Measurements from ENCODE around the gene CXorf66. TPM values are rescaled to one million over a fixed set of nuclear protein-coding genes. Genes with fewer than 3 reads are reported as not detected.
"Not testable (repeated sequence)": the region's sequence is repeated elsewhere in the genome, so short reads cannot be mapped to it uniquely, and the experiment has no call there.

Gene CXorf66
- total and polyA plus RNA-seq, 9 of the 15 experiments (the other 6 are each of a cell fraction or from before 2014, with no cell fraction given): not detected

DNA sequence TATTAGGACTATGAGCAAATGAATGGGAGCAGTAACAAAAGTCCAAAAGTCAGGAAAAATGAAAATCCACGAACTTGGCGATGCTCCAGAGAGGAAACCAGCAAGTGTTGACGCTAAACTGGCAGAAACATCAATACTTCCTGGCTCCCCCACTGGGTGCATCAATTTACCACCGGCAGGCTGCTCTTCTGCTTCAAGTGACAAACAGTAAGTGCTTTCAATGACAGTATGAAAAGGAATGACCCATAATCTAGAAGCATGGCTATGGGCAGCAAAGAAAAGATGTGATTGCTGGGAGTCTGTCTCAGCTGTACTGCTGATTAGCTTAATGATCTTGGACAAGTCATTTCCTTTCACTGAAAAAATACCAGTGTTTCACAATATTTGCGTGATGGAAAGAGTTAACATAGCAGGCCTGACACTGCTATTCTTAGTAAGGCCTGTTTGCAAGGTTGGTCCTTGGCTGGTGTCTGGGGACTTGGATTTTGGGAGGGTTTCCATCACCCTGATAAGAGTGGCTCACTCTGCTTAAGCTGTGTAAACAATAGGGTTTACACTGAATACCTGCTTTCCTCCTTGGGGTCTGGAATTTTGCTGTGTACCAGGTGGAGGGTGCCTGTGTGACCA lies 41.1 kb downstream of the CXorf66 start:
- Histone ChIP-seq H3K27ac (ENCODE audit: extremely low read depth, low read depth, low read length) (no peak overlapping the region), H3K4me3 (no peak overlapping the region), H3K9me3 (replicated peaks; ENCODE audit: control insufficient read depth, insufficient read depth, low read depth, low read length) (no peaks in the 10 kb centered on the region), H3K36me3 (ENCODE audit: control insufficient read depth, insufficient read depth, low read length) (peaks cover 9% of the 10 kb centered on the region; the same call in 2 of the 3 replicates), H3K79me2 (ENCODE audit: control insufficient read depth, insufficient read depth, low read length) (peaks cover 67% of the 10 kb centered on the region), H3K4me2 (ENCODE audit: insufficient read depth, low read length) (no peak overlapping the region), H3K9me1 (ENCODE audit: control insufficient read depth, insufficient read depth, low read length) (no peaks in the 10 kb centered on the region), H3K4me1 (replicated peaks in 1 of 2; ENCODE audit: control insufficient read depth in 2 of 2, insufficient read depth in 2 of 2, low read length in 2 of 2) (peaks cover 0 to 2% of the 10 kb centered on the region in 2 experiments; a peak in 1 of 5 replicates), H4K20me1 (replicated peaks; ENCODE audit: control insufficient read depth, insufficient read depth, low read length) (peaks cover 3% of the 10 kb centered on the region), H3K9ac (ENCODE audit: insufficient read depth in 1 of 2, low read depth in 2 of 2, low read length in 2 of 2) (no peak overlapping the region), H3K27me3 (ENCODE audit: control insufficient read depth in 2 of 2, insufficient read depth in 2 of 2, low read length in 2 of 2) (no peaks in the 10 kb centered on the region), H2AFZ (ENCODE audit: low read depth, low read length) (no peak overlapping the region)
- no TSS peak for BruUV-seq (replicated peaks)
- ChIA-PET CTCF (ENCODE audit: low intra/inter-chr PET ratio) (no interaction called here), POLR2A (interaction anchor here (1.5 kb wide), 1 partner anchor 18 kb away, joined by 3 read pairs; no protein-coding TSS in a partner anchor)
- intact Hi-C loops (cut with micrococcal nuclease) (no loop called here), in situ Hi-C loops (cut with MboI) (no loop called here)
- 44% methylated on average over 4 of the region's 5 CpGs for WGBS (ENCODE audit: insufficient coverage, low coverage, missing lambda C conversion rate)
- ATAC-seq: peak; percentile 42
- no peak for TF ChIP-seq ZNF830 (CRISPR knock-in tag; IDR thresholded peaks at IDR 0.05)
- TF ChIP-seq NFIC (IDR thresholded peaks at IDR 0.05): peak; percentile 38; the same call in 1 of the 2 replicates
- FAIRE-seq: no peak
- no peak for DNase-seq (ENCODE audit: extremely low read depth in 1 of 4, low spot score in 3 of 4)

DNA sequence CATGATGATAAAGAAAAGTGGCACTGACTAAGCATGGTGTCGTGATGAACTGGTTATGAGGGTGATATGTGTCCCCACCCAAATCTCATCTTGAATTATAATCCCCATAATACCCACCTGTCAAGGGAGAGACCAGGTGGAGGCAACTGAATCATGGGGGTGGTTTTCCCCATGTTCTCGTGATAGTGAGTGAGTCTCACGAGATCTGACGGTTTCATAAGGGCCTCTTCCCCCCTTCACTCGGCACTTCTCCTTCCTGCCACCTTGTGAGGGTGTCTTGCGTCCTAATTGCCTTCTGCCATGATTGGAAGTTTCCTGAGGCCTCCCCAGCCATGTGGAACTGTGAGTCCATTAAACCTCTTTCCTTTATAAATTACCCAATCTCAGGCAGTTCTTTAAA lies 44.2 kb downstream of the CXorf66 start:
- peaks cover 58% of the 10 kb centered on the region for H3K79me2 ChIP-seq (ENCODE audit: control insufficient read depth, insufficient read depth, low read length)
- H3K27me3 ChIP-seq (ENCODE audit: control insufficient read depth in 2 of 2, insufficient read depth in 2 of 2, low read length in 2 of 2); FAIRE-seq; intact Hi-C loops (cut with micrococcal nuclease); H3K36me3 ChIP-seq (ENCODE audit: control insufficient read depth, insufficient read depth, low read length); BruUV-seq (replicated peaks); H3K4me1 ChIP-seq (replicated peaks in 1 of 2; ENCODE audit: control insufficient read depth in 2 of 2, insufficient read depth in 2 of 2, low read length in 2 of 2); H3K4me3 ChIP-seq; in situ Hi-C loops (cut with MboI); DNase-seq (ENCODE audit: extremely low read depth in 1 of 4, low spot score in 3 of 4); H4K20me1 ChIP-seq (replicated peaks; ENCODE audit: control insufficient read depth, insufficient read depth, low read length); H3K9me1 ChIP-seq (ENCODE audit: control insufficient read depth, insufficient read depth, low read length); H3K9ac ChIP-seq (ENCODE audit: insufficient read depth in 1 of 2, low read depth in 2 of 2, low read length in 2 of 2); CTCF ChIA-PET (ENCODE audit: low intra/inter-chr PET ratio); H3K27ac ChIP-seq (ENCODE audit: extremely low read depth, low read depth, low read length); H3K9me3 ChIP-seq (replicated peaks; ENCODE audit: control insufficient read depth, insufficient read depth, low read depth, low read length); H2AFZ ChIP-seq (ENCODE audit: low read depth, low read length): not testable (repeated sequence)
- ATAC-seq: peak; percentile 51
- POLR2A ChIA-PET: interaction anchor here (1.5 kb wide), 1 partner anchor 9 kb away, joined by 8 read pairs; no protein-coding TSS in a partner anchor
- WGBS (ENCODE audit: insufficient coverage, low coverage, missing lambda C conversion rate): 51% methylated on average over 4 of the region's 6 CpGs
- H3K4me2 ChIP-seq (ENCODE audit: insufficient read depth, low read length): peak overlapping the region; percentile 3; the same call in 1 of the 2 replicates
- TF ChIP-seq CHD2 (IDR thresholded peaks at IDR 0.05; ENCODE audit: low read depth, low read length) (peak; percentile 87), SPI1 (IDR thresholded peaks at IDR 0.05; ENCODE audit: borderline replicate concordance, low read depth, low read length) (0 out of 2 replicates have a peak, but pooled peaks have one; percentile 16)
- TF ChIP-seq, protein P1, sequence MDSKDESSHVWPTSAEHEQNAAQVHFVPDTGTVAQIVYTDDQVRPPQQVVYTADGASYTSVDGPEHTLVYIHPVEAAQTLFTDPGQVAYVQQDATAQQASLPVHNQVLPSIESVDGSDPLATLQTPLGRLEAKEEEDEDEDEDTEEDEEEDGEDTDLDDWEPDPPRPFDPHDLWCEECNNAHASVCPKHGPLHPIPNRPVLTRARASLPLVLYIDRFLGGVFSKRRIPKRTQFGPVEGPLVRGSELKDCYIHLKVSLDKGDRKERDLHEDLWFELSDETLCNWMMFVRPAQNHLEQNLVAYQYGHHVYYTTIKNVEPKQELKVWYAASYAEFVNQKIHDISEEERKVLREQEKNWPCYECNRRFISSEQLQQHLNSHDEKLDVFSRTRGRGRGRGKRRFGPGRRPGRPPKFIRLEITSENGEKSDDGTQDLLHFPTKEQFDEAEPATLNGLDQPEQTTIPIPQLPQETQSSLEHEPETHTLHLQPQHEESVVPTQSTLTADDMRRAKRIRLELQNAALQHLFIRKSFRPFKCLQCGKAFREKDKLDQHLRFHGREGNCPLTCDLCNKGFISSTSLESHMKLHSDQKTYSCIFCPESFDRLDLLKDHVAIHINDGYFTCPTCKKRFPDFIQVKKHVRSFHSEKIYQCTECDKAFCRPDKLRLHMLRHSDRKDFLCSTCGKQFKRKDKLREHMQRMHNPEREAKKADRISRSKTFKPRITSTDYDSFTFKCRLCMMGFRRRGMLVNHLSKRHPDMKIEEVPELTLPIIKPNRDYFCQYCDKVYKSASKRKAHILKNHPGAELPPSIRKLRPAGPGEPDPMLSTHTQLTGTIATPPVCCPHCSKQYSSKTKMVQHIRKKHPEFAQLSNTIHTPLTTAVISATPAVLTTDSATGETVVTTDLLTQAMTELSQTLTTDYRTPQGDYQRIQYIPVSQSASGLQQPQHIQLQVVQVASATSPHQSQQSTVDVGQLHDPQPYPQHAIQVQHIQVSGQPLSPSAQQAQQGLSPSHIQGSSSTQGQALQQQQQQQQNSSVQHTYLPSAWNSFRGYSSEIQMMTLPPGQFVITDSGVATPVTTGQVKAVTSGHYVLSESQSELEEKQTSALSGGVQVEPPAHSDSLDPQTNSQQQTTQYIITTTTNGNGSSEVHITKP (IDR thresholded peaks at IDR 0.05; ENCODE audit: partially characterized antibody): peak; percentile 35

Measured in K562 (cell line).